CD14-positive monocyte (primary cell): Measurements from ENCODE around the gene ATOH8. TPM values are rescaled to one million over a fixed set of nuclear protein-coding genes. Genes with fewer than 3 reads are reported as not detected.

Source experiments
- DNase-seq, 3 donors: peaks; one replicate each; pipeline ENCODE4 v3.0.0-alpha.2; 2011 to 2022
- H2AFZ ChIP-seq: 2 replicates; pipeline ENCODE4 v1.6.0; 2012; ENCODE audit warnings: mild to moderate bottlenecking, low read depth, low read length, inconsistent platforms; ENCODE audit not compliant: insufficient read depth, poor library complexity, severe bottlenecking
- H3K27ac ChIP-seq, 2 donors: 1 replicate in 1 of 2; 2 replicates in 1 of 2; pipeline ENCODE4 v1.5.1; 2012 to 2013; ENCODE audit warnings: low read length in 2 of 2, control low read depth in 1 of 2, inconsistent platforms in 1 of 2, low read depth in 1 of 2, mild to moderate bottlenecking in 1 of 2
- H3K27me3 ChIP-seq, 2 donors: one replicate each; pipeline versions ENCODE4 v1.6.0 to v1.6.1; 2011 to 2013; ENCODE audit warnings: low read length in 2 of 2; ENCODE audit not compliant: control insufficient read depth in 2 of 2, insufficient read depth in 2 of 2
- H3K36me3 ChIP-seq, 2 donors: replicated peaks in 1 of 2; 1 replicate in 1 of 2; 2 replicates in 1 of 2; pipeline versions ENCODE4 v1.5.1 to v1.6.1; 2012 to 2013; ENCODE audit warnings: low read length in 2 of 2, control low read depth in 1 of 2, inconsistent platforms in 1 of 2, mild to moderate bottlenecking in 1 of 2; ENCODE audit not compliant: insufficient read depth in 2 of 2, control insufficient read depth in 1 of 2
- H3K4me1 ChIP-seq, 2 donors: 1 replicate in 1 of 2; 2 replicates in 1 of 2; pipeline versions ENCODE4 v1.5.1 to v1.6.1; 2012 to 2013; ENCODE audit warnings: low read length in 2 of 2, control low read depth in 1 of 2, inconsistent platforms in 1 of 2, mild to moderate bottlenecking in 1 of 2, moderate library complexity in 1 of 2; ENCODE audit not compliant: insufficient read depth in 2 of 2, control insufficient read depth in 1 of 2
- H3K4me2 ChIP-seq: replicated peaks from 2 replicates; pipeline ENCODE3; 2012; ENCODE audit warnings: low read length, moderate library complexity, mild to moderate bottlenecking; ENCODE audit not compliant: poor library complexity, severe bottlenecking; ENCODE audit errors: extremely low read depth
- H3K4me3 ChIP-seq, 3 experiments: fragments of 200-600 bp in 1 of 3; sonication (generic) in 1 of 3; replicated peaks in 1 of 3; 1 replicate in 2 of 3; 2 replicates in 1 of 3; pipeline ENCODE4 v1.5.1; 2011 to 2013; ENCODE audit warnings: low read length in 3 of 3, mild to moderate bottlenecking in 3 of 3, control low read depth in 2 of 3, low read depth in 2 of 3, inconsistent platforms in 1 of 3, moderate library complexity in 1 of 3
- H3K79me2 ChIP-seq: 2 replicates; pipeline ENCODE4 v1.6.0; 2012; ENCODE audit warnings: mild to moderate bottlenecking, control low read depth, inconsistent platforms, low read length, moderate library complexity; ENCODE audit not compliant: insufficient read depth
- H3K9ac ChIP-seq: 2 replicates; pipeline ENCODE4 v1.6.0; 2017; ENCODE audit warnings: low read length, mild to moderate bottlenecking; ENCODE audit not compliant: insufficient read depth, poor library complexity, severe bottlenecking
- H3K9me3 ChIP-seq, 2 donors: replicated peaks in 1 of 2; 1 replicate in 1 of 2; 2 replicates in 1 of 2; pipeline versions ENCODE4 v1.5.1 to v1.6.1; 2012 to 2013; ENCODE audit warnings: low read length in 2 of 2, control low read depth in 1 of 2; ENCODE audit not compliant: control insufficient read depth in 1 of 2, insufficient read depth in 1 of 2
- H4K20me1 ChIP-seq: 2 replicates; pipeline ENCODE4 v1.6.0; 2012; ENCODE audit warnings: mild to moderate bottlenecking, low read length, control low read depth, moderate library complexity; ENCODE audit not compliant: insufficient read depth
- H3K27ac Mint-ChIP-seq, 7 donors: one replicate each; pipeline ENCODE4 v1.8.0; 2020; ENCODE audit warnings: mild to moderate bottlenecking in 7 of 7, mixed read lengths in 7 of 7, moderate library complexity in 6 of 7, inconsistent platforms in 2 of 7
- H3K27me3 Mint-ChIP-seq, 3 donors: one replicate each; pipeline ENCODE4 v1.8.0; 2021 to 2022; ENCODE audit warnings: low read depth in 3 of 3, mild to moderate bottlenecking in 3 of 3, mixed read lengths in 3 of 3, moderate library complexity in 3 of 3, inconsistent platforms in 1 of 3
- H3K36me3 Mint-ChIP-seq, 2 donors: one replicate each; pipeline ENCODE4 v1.8.0; 2020; ENCODE audit warnings: mixed read lengths in 2 of 2, inconsistent platforms in 1 of 2, mild to moderate bottlenecking in 1 of 2
- H3K4me1 Mint-ChIP-seq: one replicate; pipeline ENCODE4 v1.8.0; 2020; ENCODE audit warnings: mild to moderate bottlenecking, mixed read lengths
- H3K4me3 Mint-ChIP-seq, 2 donors: one replicate each; pipeline ENCODE4 v1.8.0; 2020; ENCODE audit warnings: mild to moderate bottlenecking in 2 of 2, mixed read lengths in 2 of 2, moderate library complexity in 1 of 2
- H3K9me3 Mint-ChIP-seq, 7 donors: one replicate each; pipeline ENCODE4 v1.8.0; 2020 to 2022; ENCODE audit warnings: mixed read lengths in 7 of 7, mild to moderate bottlenecking in 6 of 7, moderate library complexity in 6 of 7, inconsistent platforms in 2 of 7
- CTCF ChIP-seq: fragments of 200-600 bp; IDR thresholded peaks from one replicate; pipeline ENCODE4 v1.8.0; 2022; ENCODE audit warnings: antibody characterized with exemption, mild to moderate bottlenecking
- WGBS: methylation state at CpG from one replicate; pipeline ENCODE4 v1.1.5; 2013; ENCODE audit warnings: missing lambda C conversion rate; ENCODE audit not compliant: insufficient coverage; 5-methylcytosine and 5-hydroxymethylcytosine counted together
- intact Hi-C, 2 donors: fragments of 100-400 bp; cut with micrococcal nuclease; formaldehyde crosslinking; loops; one replicate each; pipeline versions ENCODE4 v1.15.0 to v1.15.1; 2023
- polyA plus RNA-seq, 3 donors: library from polyadenylated mRNA; depleted of rRNA in 1 of 3; unstranded in 2 of 3; stranded (reverse) in 1 of 3; fragments of 300-500 nt in 2 of 3; fragments of >200 nt in 1 of 3; fragmentation: Illumina TruSeq in 2 of 3; gene quantifications; 1 replicate in 2 of 3; 2 replicates in 1 of 3; pipeline ENCODE4 v1.2.3, GENCODE V29; 2012 to 2021

The ATOH8 gene
- polyA plus RNA-seq, 3 donors: 2.0 to 3.9 (median 2.1) TPM

DNA sequence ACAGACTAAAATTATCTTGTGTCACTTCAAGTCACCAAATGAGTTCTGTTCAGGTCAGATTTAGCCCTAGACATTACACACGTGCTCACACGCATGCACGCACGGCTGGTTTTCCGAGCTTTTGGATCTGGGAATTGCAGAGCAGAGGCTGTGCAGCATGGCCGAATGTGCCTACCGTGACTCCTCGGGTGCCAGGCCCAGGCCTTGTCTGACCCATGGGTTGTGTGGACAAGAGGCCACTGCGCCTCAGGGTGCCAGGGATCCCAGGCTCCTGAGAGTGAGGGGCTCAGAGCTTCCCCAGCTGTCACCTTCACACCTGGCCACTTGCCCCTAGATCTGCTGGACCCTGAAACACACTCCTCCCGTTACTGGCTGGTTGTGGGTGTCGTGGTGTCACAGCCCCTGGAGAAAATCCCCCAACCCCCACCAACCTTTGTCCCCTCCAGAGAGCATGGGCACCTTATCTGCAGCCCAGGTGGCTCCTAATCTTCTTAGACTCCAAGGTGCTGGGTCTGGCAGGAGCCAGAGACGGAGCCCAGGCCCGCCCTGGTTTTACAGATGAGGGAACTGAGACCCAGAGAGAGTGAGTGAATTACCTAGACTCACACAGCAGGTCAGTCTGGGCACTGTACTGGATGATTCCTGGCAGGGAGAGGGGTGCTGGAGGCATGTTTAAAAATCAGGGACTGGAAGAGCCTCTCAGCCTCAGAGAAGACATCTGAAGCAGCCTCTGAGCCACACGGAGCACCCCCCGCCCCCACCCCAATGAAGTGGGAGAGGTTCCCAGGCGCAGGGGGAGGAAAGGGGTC, 56.8 kb downstream of the ATOH8 start:
- H4K20me1 ChIP-seq: no peaks in the 10 kb centered on the region
- H3K36me3 Mint-ChIP-seq: no peaks in the 10 kb centered on the region
- no peaks in the 10 kb centered on the region for H3K9me3 Mint-ChIP-seq
- H3K79me2 ChIP-seq: no peaks in the 10 kb centered on the region
- H3K4me2 ChIP-seq: no peak overlapping the region
- no peak for TF ChIP-seq CTCF
- DNase-seq: no peak
- H3K27ac Mint-ChIP-seq: no peak overlapping the region
- H3K9me3 ChIP-seq: no peaks in the 10 kb centered on the region
- H3K27ac ChIP-seq: no peak overlapping the region
- intact Hi-C loops: loop anchor here (5.0 kb wide), 2 partner anchors 83 to 173 kb away; no protein-coding TSS in a partner anchor
- H3K4me3 Mint-ChIP-seq: no peak overlapping the region
- H3K36me3 ChIP-seq: no peaks in the 10 kb centered on the region
- no peak overlapping the region for H3K9ac ChIP-seq
- no peak overlapping the region for H2AFZ ChIP-seq
- peaks cover 4 to 13% of the 10 kb centered on the region in 2 donors for H3K4me1 ChIP-seq
- WGBS: 93% methylated on average over 10 of the region's 16 CpGs
- no peak overlapping the region for H3K4me3 ChIP-seq
- peaks cover 0 to 5% of the 10 kb centered on the region in 2 donors for H3K27me3 ChIP-seq
- H3K4me1 Mint-ChIP-seq: peaks cover 16% of the 10 kb centered on the region
- peaks cover 5 to 16% (median 15%) of the 10 kb centered on the region in 3 donors for H3K27me3 Mint-ChIP-seq

DNA sequence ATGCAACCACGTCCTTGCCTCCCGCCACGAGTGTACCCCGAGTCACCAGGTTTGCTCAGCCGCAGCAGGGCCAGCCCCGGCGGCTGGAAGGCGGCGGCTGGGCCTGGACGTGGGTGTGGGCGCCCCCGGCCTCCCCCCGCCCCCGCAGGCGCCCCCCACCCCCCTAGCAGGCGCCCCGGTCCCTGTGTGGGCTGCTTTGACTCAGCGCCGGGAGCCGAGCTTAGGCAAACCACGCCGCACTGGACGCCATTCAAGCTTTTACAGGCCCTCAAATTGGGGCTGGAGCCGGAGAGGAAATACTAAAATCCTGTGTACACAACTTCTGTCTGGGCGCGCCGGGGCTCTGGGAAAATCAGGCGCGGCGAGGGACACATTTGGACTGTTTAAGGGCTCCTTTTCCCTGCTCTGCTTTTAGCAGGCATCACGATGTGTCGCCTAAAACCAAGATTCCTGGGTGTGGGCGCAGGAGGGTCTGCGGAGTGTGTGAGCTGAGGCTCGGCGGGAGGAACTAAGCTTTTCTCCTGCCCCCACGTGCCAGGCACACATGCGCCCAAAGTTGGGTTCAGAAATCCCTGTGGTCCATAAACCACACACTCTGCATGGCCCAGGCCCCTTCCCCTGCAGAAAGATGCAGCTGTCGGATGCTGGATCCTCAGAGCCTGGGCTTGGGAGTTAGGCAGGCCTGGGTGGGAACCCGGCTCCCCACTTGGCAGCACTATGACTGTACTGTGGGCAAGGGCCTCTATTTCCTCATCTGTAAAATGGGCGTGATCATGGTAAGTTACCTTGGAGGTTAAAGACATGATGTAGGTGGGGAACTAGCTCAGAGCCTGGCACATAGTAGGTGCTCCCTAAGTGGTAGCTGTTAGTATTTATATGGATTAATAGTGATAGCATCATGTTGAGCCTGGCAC, 57.6 kb downstream of the ATOH8 start:
- TF ChIP-seq CTCF: no peak
- peaks cover 0 to 5% of the 10 kb centered on the region in 2 donors for H3K27me3 ChIP-seq
- no peak overlapping the region for H3K27ac Mint-ChIP-seq
- no peak overlapping the region for H3K4me3 ChIP-seq
- no peaks in the 10 kb centered on the region for H3K9me3 Mint-ChIP-seq
- intact Hi-C loops: loop anchor here (5.0 kb wide), 2 partner anchors 84 to 174 kb away; no protein-coding TSS in a partner anchor
- no peak overlapping the region for H2AFZ ChIP-seq
- no peak overlapping the region for H3K9ac ChIP-seq
- H3K4me2 ChIP-seq: no peak overlapping the region
- no peak overlapping the region for H3K4me3 Mint-ChIP-seq
- 60% methylated on average over 21 of the region's 41 CpGs for WGBS
- H3K36me3 ChIP-seq: no peaks in the 10 kb centered on the region
- peaks cover 9% of the 10 kb centered on the region for H3K4me1 Mint-ChIP-seq
- no peak overlapping the region for H3K27ac ChIP-seq
- H3K79me2 ChIP-seq: no peaks in the 10 kb centered on the region
- H3K4me1 ChIP-seq: peaks cover 0 to 4% of the 10 kb centered on the region in 2 donors
- H4K20me1 ChIP-seq: no peaks in the 10 kb centered on the region
- H3K9me3 ChIP-seq: no peaks in the 10 kb centered on the region
- no peaks in the 10 kb centered on the region for H3K36me3 Mint-ChIP-seq
- no peak for DNase-seq
- peaks cover 5 to 19% (median 15%) of the 10 kb centered on the region in 3 donors for H3K27me3 Mint-ChIP-seq
